ENCODE results near the gene CREB5.

GRCh38 chr7:28627263-28627653, 214.9 kb downstream of the CREB5 start:
- TF ChIP-seq MAX (IDR thresholded peaks at IDR 0.05): no peak
- TF ChIP-seq NFIC (IDR thresholded peaks at IDR 0.05): no peak
- TF ChIP-seq EP300 (IDR thresholded peaks at IDR 0.05; ENCODE audit: borderline replicate concordance): no peak
- no peak for TF ChIP-seq FOXM1 (IDR thresholded peaks at IDR 0.05; ENCODE audit: borderline replicate concordance, low read depth)
- TF ChIP-seq RAD21 (IDR thresholded peaks at IDR 0.05; ENCODE audit: low read depth): no peak
- no peak for TF ChIP-seq USF1 (IDR thresholded peaks at IDR 0.05)
